Measurements from ENCODE around the gene ZFAND2A. TPM values are rescaled to one million over a fixed set of nuclear protein-coding genes. Genes with fewer than 3 reads are reported as not detected.
"Not testable (repeated sequence)": the region's sequence is repeated elsewhere in the genome, so short reads cannot be mapped to it uniquely, and the experiment has no call there.

Gene ZFAND2A
- total RNA-seq, 1 experiment from 2014 or later = 28.4 TPM

- Histone ChIP-seq H3K9ac (ENCODE audit: low read length) (no peak overlapping the region), H4K20me1 (ENCODE audit: low read length) (no peaks in the 10 kb centered on the region), H3K9me3 (ENCODE audit: low read length) (no peaks in the 10 kb centered on the region), H3K27me3 (ENCODE audit: low read length) (no peaks in the 10 kb centered on the region), H3F3A (ENCODE audit: low read length, unreplicated experiment) (no peaks in the 10 kb centered on the region), H2AFZ (ENCODE audit: low read length) (no peak overlapping the region), H3K4me1 (ENCODE audit: insufficient read depth, low read length) (peaks cover 7% of the 10 kb centered on the region; the same call in 1 of the 2 replicates), H3K4me2 (ENCODE audit: low read length) (no peak overlapping the region), H3K27ac (ENCODE audit: low read length) (no peak overlapping the region), H3K4me3 (ENCODE audit: low read length) (no peak overlapping the region), H3K79me2 (ENCODE audit: low read length) (no peaks in the 10 kb centered on the region), H3K36me3 (ENCODE audit: low read depth, low read length) (no peaks in the 10 kb centered on the region), H3K9me2 (replicated peaks; ENCODE audit: low read length) (no peaks in the 10 kb centered on the region)
- BruUV-seq (replicated peaks) = no TSS peak
- intact Hi-C loops (cut with micrococcal nuclease) = no loop called here
- TF ChIP-seq EZH2 (IDR thresholded peaks at IDR 0.05; ENCODE audit: low read length, unreplicated experiment) (no peak), EZH2phosphoT487 (IDR thresholded peaks at IDR 0.05; ENCODE audit: borderline replicate concordance, low read length) (no peak), CTCF (conservative IDR thresholded peaks at IDR 0.05; ENCODE audit: low read depth, low read length) (no peak)
- ChIA-PET CTCF (no interaction called here), POLR2A (ENCODE audit: unreplicated experiment) (no interaction called here)
- DNase-seq (no peak), ATAC-seq (no peak)
Measured at GRCh38 chr7:1172666-1173523, 12.9 kb upstream of the ZFAND2A start.

- H3K4me3 ChIP-seq (ENCODE audit: low read length); H3K4me2 ChIP-seq (ENCODE audit: low read length); ATAC-seq; H3K27me3 ChIP-seq (ENCODE audit: low read length); H2AFZ ChIP-seq (ENCODE audit: low read length); DNase-seq; H3K4me1 ChIP-seq (ENCODE audit: insufficient read depth, low read length); H3F3A ChIP-seq (ENCODE audit: low read length, unreplicated experiment); H3K9me2 ChIP-seq (replicated peaks; ENCODE audit: low read length); H3K36me3 ChIP-seq (ENCODE audit: low read depth, low read length); H3K9me3 ChIP-seq (ENCODE audit: low read length); intact Hi-C loops (cut with micrococcal nuclease); H3K27ac ChIP-seq (ENCODE audit: low read length); BruUV-seq (replicated peaks); H3K79me2 ChIP-seq (ENCODE audit: low read length); H3K9ac ChIP-seq (ENCODE audit: low read length); H4K20me1 ChIP-seq (ENCODE audit: low read length); POLR2A ChIA-PET (ENCODE audit: unreplicated experiment): not testable (repeated sequence)
- CTCF ChIA-PET = interaction anchor here (0.6 kb wide), 1 partner anchor 85 kb away, joined by 15 read pairs; no protein-coding TSS in a partner anchor
Measured at GRCh38 chr7:1171516-1171915, 11.5 kb upstream of the ZFAND2A start.

- no peaks in the 10 kb centered on the region for H3K9me2 ChIP-seq (replicated peaks; ENCODE audit: low read length)
- H2AFZ ChIP-seq (ENCODE audit: low read length) = no peak overlapping the region
- no TSS peak for BruUV-seq (replicated peaks)
- no peaks in the 10 kb centered on the region for H4K20me1 ChIP-seq (ENCODE audit: low read length)
- H3K36me3 ChIP-seq (ENCODE audit: low read depth, low read length) = no peaks in the 10 kb centered on the region
- H3K4me3 ChIP-seq (ENCODE audit: low read length) = no peak overlapping the region
- TF ChIP-seq EZH2 (IDR thresholded peaks at IDR 0.05; ENCODE audit: low read length, unreplicated experiment) (no peak), CTCF (conservative IDR thresholded peaks at IDR 0.05; ENCODE audit: low read depth, low read length) (no peak), EZH2phosphoT487 (IDR thresholded peaks at IDR 0.05; ENCODE audit: borderline replicate concordance, low read length) (no peak)
- no peaks in the 10 kb centered on the region for H3F3A ChIP-seq (ENCODE audit: low read length, unreplicated experiment)
- H3K4me1 ChIP-seq (ENCODE audit: insufficient read depth, low read length) = peaks cover 3% of the 10 kb centered on the region; the same call in 1 of the 2 replicates
- H3K27ac ChIP-seq (ENCODE audit: low read length) = no peak overlapping the region
- no peaks in the 10 kb centered on the region for H3K9me3 ChIP-seq (ENCODE audit: low read length)
- ATAC-seq = no peak
- H3K27me3 ChIP-seq (ENCODE audit: low read length) = no peaks in the 10 kb centered on the region
- intact Hi-C loops (cut with micrococcal nuclease) = no loop called here
- no peak overlapping the region for H3K9ac ChIP-seq (ENCODE audit: low read length)
- no peak for DNase-seq
- ChIA-PET POLR2A (ENCODE audit: unreplicated experiment) (no interaction called here), CTCF (interaction anchor here (0.5 kb wide), 1 partner anchor 92 kb away, joined by 5 read pairs; no protein-coding TSS in a partner anchor)
- H3K79me2 ChIP-seq (ENCODE audit: low read length) = no peaks in the 10 kb centered on the region
- no peak overlapping the region for H3K4me2 ChIP-seq (ENCODE audit: low read length)
Measured at GRCh38 chr7:1170741-1171501, 10.9 kb upstream of the ZFAND2A start.
